Adrenal gland (tissue), 5 donors: ENCODE measurements around the gene NRXN2.

ENCODE experiments used
- POLR2A ChIP-seq, 2 donors: fragments of 450-650 bp; IDR thresholded peaks; one replicate each; pipeline ENCODE4 v1.6.1; 2017; ENCODE audit warnings: antibody characterized with exemption in 2 of 2, mild to moderate bottlenecking in 2 of 2, moderate library complexity in 1 of 2
- TF ChIP-seq, protein P1 (sequence below), 6 experiments: fragments of 450-650 bp in 4 of 6; fragments of 200-600 bp in 2 of 6; sonication (generic) in 1 of 6; IDR thresholded peaks; 1 replicate in 5 of 6; 2 replicates in 1 of 6; pipeline versions ENCODE4 v1.5.1 to v1.8.0; 2016 to 2021; ENCODE audit warnings: antibody characterized with exemption in 6 of 6, mild to moderate bottlenecking in 2 of 6, moderate library complexity in 1 of 6
- donor health status: DM: no; HTN: no; CAD: no.

DNA sequence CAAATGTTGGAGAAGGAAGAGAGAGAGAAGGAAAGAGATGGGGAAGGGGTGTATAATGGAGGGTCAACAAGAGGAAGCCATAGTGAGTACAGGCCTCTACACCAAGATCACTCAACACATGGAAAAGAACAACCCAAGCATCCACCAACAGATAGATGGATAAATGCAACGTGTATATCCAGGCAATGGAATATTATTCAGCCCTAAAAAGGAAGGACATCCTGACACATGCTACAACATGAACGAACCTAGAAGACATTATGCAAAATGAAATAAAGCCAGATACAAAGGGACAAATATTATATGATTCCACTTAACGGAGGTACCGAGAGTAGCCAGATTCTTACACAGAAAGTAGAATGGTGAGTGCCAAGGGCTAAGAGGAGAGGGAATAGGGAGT is 59.3 kb downstream of the NRXN2 start:
- TF ChIP-seq, protein P1, sequence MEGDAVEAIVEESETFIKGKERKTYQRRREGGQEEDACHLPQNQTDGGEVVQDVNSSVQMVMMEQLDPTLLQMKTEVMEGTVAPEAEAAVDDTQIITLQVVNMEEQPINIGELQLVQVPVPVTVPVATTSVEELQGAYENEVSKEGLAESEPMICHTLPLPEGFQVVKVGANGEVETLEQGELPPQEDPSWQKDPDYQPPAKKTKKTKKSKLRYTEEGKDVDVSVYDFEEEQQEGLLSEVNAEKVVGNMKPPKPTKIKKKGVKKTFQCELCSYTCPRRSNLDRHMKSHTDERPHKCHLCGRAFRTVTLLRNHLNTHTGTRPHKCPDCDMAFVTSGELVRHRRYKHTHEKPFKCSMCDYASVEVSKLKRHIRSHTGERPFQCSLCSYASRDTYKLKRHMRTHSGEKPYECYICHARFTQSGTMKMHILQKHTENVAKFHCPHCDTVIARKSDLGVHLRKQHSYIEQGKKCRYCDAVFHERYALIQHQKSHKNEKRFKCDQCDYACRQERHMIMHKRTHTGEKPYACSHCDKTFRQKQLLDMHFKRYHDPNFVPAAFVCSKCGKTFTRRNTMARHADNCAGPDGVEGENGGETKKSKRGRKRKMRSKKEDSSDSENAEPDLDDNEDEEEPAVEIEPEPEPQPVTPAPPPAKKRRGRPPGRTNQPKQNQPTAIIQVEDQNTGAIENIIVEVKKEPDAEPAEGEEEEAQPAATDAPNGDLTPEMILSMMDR (IDR thresholded peaks at IDR 0.05) = no peak
- TF ChIP-seq POLR2A (IDR thresholded peaks at IDR 0.05) = no peak
